ENCODE data around the gene BICRA. TPM values are rescaled to one million over a fixed set of nuclear protein-coding genes. Genes with fewer than 3 reads are reported as not detected.
"Not testable (repeated sequence)": the region's sequence is repeated elsewhere in the genome, so short reads cannot be mapped to it uniquely, and the experiment has no call there.

BICRA gene
- total RNA-seq, 1 donor from 2014 or later, result 7.8 TPM

DNA sequence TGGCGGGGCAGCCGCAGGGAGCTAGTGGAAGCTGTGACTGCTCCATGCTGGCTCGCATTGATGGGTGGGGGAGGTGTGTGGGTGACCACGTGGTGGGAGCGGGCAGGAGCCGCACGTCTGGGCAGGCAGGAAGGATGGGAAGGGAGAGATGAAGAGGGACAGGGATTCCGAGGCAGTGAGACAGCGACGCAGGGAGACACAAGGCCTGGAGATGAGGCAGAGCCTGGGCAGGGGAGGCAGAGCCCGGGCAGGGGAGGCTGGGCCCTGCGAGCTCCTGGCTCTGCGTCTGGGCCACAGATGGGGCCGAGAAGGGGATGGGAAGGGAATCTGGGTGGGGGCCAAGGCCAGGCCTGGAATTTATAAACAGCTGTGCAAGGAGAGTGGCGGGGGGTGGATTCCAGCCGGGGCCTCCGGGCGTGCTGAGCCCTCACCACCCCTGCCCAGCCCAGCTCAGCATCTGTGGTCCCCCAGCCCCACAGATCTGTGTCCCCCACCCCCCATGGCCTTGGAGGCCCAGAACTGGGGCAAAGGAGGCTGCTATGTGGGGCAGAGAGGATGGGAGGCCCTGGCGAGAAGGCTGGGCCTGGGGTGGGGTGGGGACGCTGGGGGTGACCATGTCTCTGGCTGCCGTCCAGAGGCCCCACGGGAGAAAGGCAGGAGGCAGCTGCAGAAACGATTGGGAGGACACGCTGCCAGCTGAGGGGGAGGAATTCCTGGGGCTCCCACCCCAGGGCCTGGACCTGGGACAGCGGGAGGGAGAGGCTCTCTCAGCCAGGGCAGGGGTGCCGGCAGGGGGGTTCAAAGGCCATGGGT, 110.3 kb downstream of the BICRA start:
- peak overlapping the region; percentile 56 for H3K4me3 ChIP-seq
- H3K9me3 ChIP-seq (replicated peaks), result peaks cover 6% of the 10 kb centered on the region
- H3K27ac ChIP-seq (replicated peaks), result peak overlapping the region; percentile 93
- TF ChIP-seq, protein P1, sequence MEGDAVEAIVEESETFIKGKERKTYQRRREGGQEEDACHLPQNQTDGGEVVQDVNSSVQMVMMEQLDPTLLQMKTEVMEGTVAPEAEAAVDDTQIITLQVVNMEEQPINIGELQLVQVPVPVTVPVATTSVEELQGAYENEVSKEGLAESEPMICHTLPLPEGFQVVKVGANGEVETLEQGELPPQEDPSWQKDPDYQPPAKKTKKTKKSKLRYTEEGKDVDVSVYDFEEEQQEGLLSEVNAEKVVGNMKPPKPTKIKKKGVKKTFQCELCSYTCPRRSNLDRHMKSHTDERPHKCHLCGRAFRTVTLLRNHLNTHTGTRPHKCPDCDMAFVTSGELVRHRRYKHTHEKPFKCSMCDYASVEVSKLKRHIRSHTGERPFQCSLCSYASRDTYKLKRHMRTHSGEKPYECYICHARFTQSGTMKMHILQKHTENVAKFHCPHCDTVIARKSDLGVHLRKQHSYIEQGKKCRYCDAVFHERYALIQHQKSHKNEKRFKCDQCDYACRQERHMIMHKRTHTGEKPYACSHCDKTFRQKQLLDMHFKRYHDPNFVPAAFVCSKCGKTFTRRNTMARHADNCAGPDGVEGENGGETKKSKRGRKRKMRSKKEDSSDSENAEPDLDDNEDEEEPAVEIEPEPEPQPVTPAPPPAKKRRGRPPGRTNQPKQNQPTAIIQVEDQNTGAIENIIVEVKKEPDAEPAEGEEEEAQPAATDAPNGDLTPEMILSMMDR (IDR thresholded peaks at IDR 0.05; ENCODE audit: borderline replicate concordance), result no peak
- peak; percentile 91 for DNase-seq
- intact Hi-C loops (cut with micrococcal nuclease), result no loop called here
- peaks cover 92% of the 10 kb centered on the region for H3K4me1 ChIP-seq
- H3K36me3 ChIP-seq, result peaks cover 27% of the 10 kb centered on the region
- peaks cover 16% of the 10 kb centered on the region for H3K27me3 ChIP-seq (ENCODE audit: low read depth)

DNA sequence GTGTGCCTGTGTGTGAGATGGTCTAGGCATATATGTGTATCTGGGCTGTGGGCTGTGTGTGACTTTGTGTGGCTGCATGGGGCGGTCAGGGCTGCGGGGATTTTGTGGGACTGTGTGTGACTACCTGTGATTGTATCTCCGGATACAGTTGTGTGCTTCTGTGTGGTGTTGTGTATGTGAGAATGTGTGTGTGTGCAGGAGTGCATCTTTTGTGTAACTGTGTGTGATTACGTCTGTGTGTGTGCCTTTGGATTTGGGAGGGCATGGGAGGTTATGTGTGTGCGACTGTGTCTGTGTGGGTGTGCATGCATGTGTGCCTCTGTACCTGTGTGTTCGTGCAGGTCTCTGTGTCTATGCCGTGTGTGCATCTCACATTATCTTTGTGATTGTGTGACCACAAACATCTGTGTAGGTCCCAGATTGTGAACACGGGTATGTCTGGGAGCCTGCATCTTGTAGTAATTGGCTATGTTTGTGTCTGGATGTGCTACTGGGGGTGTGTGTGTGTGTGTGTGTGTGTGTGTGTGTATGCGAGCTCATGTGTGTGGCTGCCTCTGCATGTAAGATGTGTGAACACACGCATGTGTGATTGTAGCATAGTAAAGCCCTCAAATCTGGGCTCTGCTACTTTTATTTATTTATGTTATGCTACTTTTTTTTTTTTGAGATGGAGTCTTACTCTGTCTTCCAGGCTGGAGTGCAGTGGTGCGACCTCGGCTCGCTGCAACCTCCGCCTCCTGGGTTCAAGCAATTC, 111.9 kb downstream of the BICRA start:
- Histone ChIP-seq H3K27ac (replicated peaks) (peak overlapping the region; percentile 93), H3K4me3 (peak overlapping the region; percentile 56)
- DNase-seq, result no peak

DNA sequence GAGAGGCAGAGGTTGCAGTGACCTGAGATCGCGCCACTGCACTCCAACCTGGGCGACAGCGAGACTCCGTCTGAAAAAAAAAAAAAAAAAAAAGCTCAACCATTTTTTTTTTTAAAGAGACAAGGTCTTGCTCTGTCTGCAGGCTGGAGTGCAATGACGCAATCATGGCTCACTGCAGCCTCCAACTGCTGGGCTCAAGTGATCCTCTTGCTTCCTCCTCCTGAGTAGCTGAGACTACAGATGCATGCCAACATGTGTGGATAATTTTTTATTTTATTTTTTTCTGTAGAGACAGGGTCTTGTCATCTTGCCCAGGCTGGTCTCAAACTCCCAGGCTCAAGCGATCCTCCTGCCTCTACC, 114.6 kb downstream of the BICRA start:
- Histone ChIP-seq H3K4me3 (peak overlapping the region; percentile 54), H3K4me1 (peaks cover 85% of the 10 kb centered on the region), H3K27me3 (ENCODE audit: low read depth) (peaks cover 35% of the 10 kb centered on the region), H3K9me3 (replicated peaks) (no peaks in the 10 kb centered on the region), H3K36me3 (peaks cover 41% of the 10 kb centered on the region), H3K27ac (replicated peaks) (peak overlapping the region; percentile 70)
- DNase-seq, result peak; percentile 65
- TF ChIP-seq, protein P1 (IDR thresholded peaks at IDR 0.05; ENCODE audit: borderline replicate concordance), result no peak
- intact Hi-C loops (cut with micrococcal nuclease), result no loop called here

More for the DNA sequence above, 111.9 kb downstream of the BICRA start:
- H3K36me3 ChIP-seq, result peaks cover 38% of the 10 kb centered on the region
- H3K27me3 ChIP-seq (ENCODE audit: low read depth), result peaks cover 31% of the 10 kb centered on the region
- no peaks in the 10 kb centered on the region for H3K9me3 ChIP-seq (replicated peaks)
- TF ChIP-seq, protein P1 (IDR thresholded peaks at IDR 0.05; ENCODE audit: borderline replicate concordance), result no peak
- intact Hi-C loops (cut with micrococcal nuclease), result no loop called here
- peaks cover 84% of the 10 kb centered on the region for H3K4me1 ChIP-seq

DNA sequence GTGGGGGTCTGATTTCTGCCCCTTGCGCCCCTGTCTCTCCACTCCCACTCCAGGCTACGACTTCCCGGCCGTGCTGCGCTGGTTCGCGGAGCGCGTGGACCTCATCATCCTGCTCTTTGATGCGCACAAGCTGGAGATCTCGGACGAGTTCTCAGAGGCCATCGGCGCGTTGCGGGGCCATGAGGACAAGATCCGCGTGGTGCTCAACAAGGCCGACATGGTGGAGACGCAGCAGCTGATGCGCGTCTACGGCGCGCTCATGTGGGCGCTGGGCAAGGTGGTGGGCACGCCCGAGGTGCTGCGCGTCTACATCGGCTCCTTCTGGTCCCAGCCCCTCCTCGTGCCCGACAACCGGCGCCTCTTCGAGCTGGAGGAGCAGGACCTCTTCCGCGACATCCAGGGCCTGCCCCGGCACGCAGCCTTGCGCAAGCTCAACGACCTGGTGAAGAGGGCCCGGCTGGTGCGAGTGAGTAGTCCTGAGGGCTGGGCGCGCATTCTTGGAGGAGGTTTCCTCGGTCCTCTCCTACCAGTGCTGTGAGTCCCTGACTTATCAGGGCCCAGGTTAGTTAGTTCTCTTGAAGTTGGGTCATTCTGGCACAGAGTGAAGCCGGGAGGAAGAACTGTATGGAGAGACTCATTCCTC, 116.9 kb downstream of the BICRA start:
- Histone ChIP-seq H3K27me3 (ENCODE audit: low read depth) (peaks cover 56% of the 10 kb centered on the region), H3K36me3 (peaks cover 51% of the 10 kb centered on the region), H3K27ac (replicated peaks) (peak overlapping the region; percentile 42), H3K9me3 (replicated peaks) (no peaks in the 10 kb centered on the region), H3K4me3 (no peak overlapping the region), H3K4me1 (peaks cover 88% of the 10 kb centered on the region)
- TF ChIP-seq, protein P1 (IDR thresholded peaks at IDR 0.05; ENCODE audit: borderline replicate concordance), result no peak
- intact Hi-C loops (cut with micrococcal nuclease), result no loop called here
- no peak for DNase-seq

DNA sequence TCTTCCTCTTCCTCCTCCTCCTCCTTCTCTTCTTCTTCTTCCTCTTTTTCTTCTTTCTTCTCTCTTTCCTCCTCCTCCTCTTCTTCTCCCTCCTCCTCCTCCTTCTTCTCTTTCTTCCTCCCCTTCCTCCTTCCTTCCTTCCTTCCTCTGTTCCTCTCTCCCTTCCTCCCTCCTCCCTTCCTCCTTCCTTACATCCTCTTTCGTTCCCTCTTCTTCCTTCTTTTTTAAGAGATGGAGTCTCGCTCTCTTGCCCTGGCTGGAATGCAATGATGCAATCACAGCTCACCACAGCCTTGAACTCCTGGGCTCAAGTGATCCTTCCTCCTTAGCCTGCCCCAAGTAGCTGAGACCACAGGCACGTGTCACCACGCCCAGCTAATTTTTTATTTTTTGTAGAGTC, 117.5 kb downstream of the BICRA start:
- no peak for DNase-seq
- Histone ChIP-seq H3K27ac (replicated peaks) (peak overlapping the region; percentile 42), H3K9me3 (replicated peaks) (no peaks in the 10 kb centered on the region), H3K4me1 (peaks cover 82% of the 10 kb centered on the region), H3K27me3 (ENCODE audit: low read depth) (peaks cover 57% of the 10 kb centered on the region), H3K36me3 (peaks cover 52% of the 10 kb centered on the region), H3K4me3 (no peak overlapping the region)
- TF ChIP-seq, protein P1 (IDR thresholded peaks at IDR 0.05; ENCODE audit: borderline replicate concordance), result no peak
- intact Hi-C loops (cut with micrococcal nuclease), result no loop called here

DNA sequence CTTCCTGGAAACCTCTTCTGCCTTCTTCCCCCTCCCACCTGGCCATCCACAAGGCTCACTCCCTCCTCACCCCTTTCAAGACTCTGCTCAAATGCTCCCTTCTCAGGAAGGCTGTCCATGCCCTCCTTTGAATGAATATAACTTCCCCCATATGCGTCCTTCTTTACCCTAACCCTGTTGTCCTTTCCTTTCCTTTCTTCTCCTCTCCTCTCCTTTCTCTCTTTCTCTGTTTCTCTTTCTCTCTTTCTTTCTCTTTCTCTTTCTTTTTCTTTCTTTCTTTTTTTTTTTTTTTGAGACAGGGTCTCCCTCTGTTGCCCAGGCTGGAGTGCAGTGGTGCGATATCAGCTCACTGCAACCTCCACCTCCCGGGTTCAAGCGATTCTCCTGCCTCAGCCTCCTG, 119.4 kb downstream of the BICRA start:
- Histone ChIP-seq H3K27ac (replicated peaks) (peak overlapping the region; percentile 89), H3K4me1 (peaks cover 74% of the 10 kb centered on the region), H3K36me3 (peaks cover 64% of the 10 kb centered on the region), H3K27me3 (ENCODE audit: low read depth) (peaks cover 50% of the 10 kb centered on the region)
- H3K9me3 ChIP-seq (replicated peaks); intact Hi-C loops (cut with micrococcal nuclease); DNase-seq; H3K4me3 ChIP-seq: not testable (repeated sequence)

Data from left ventricle myocardium inferior (tissue), 1 donor.